Measurements from ENCODE around the gene ZNF516.

- TF ChIP-seq BMI1 (IDR thresholded peaks at IDR 0.05; ENCODE audit: borderline replicate concordance) (no peak), TCF12 (IDR thresholded peaks at IDR 0.05; ENCODE audit: low read depth, low read length) (no peak), SMC3 (IDR thresholded peaks at IDR 0.05; ENCODE audit: borderline replicate concordance, low read length) (no peak), EED (IDR thresholded peaks at IDR 0.05; ENCODE audit: low read depth) (no peak), HDGF (IDR thresholded peaks at IDR 0.05) (no peak), EZH2 (IDR thresholded peaks at IDR 0.05; ENCODE audit: borderline replicate concordance, control insufficient read depth, low read depth, low read length) (no peak), CTCF (IDR thresholded peaks at IDR 0.05 in 2 of 3, conservative IDR thresholded peaks at IDR 0.05 in 1 of 3; ENCODE audit: control insufficient read depth in 2 of 3, extremely low read depth in 1 of 3, insufficient read depth in 1 of 3, low read depth in 3 of 3, low read length in 3 of 3) (no peak), EP300 (IDR thresholded peaks at IDR 0.05; ENCODE audit: borderline replicate concordance in 1 of 2, control insufficient read depth in 1 of 2, low read depth in 2 of 2, low read length in 2 of 2) (no peak), RAD21 (IDR thresholded peaks at IDR 0.05; ENCODE audit: insufficient read depth, low read depth, low read length) (no peak)
- TF ChIP-seq, protein P1, sequence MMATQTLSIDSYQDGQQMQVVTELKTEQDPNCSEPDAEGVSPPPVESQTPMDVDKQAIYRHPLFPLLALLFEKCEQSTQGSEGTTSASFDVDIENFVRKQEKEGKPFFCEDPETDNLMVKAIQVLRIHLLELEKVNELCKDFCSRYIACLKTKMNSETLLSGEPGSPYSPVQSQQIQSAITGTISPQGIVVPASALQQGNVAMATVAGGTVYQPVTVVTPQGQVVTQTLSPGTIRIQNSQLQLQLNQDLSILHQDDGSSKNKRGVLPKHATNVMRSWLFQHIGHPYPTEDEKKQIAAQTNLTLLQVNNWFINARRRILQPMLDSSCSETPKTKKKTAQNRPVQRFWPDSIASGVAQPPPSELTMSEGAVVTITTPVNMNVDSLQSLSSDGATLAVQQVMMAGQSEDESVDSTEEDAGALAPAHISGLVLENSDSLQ (IDR thresholded peaks at IDR 0.05): no peak
Observed at GRCh38 chr18:76522122-76522503, 27.1 kb upstream of the ZNF516 start.

Measured in GM12878 (cell line).